ENCODE measurements around the gene CDT1.

- TF ChIP-seq POLR2AphosphoS5 (IDR thresholded peaks at IDR 0.05; ENCODE audit: low read depth, low read length) (no peak), POLR2A (IDR thresholded peaks at IDR 0.05; ENCODE audit: low read depth, low read length) (no peak), TAF1 (IDR thresholded peaks at IDR 0.05; ENCODE audit: borderline replicate concordance, low read depth, low read length) (no peak)
Observed at GRCh38 chr16:88778271-88778525, 25.4 kb upstream of the CDT1 start.
